Keratinocyte (primary cell): ENCODE data around the gene AHRR. TPM values are rescaled to one million over a fixed set of nuclear protein-coding genes. Genes with fewer than 3 reads are reported as not detected.

Experiments used
- DNase-seq: peaks from one replicate; pipeline ENCODE4 v3.0.0-alpha.2; 2011; ENCODE audit warnings: low read depth, missing footprints, low spot score
- FAIRE-seq: peaks from 2 replicates; lab custom pipeline; 2011; peaks lifted over from hg19 to GRCh38; lab: Jason Lieb, UNC
- H2AFZ ChIP-seq: 2 replicates; pipeline ENCODE4 v1.6.0; 2012; ENCODE audit warnings: low read length, control low read depth, inconsistent platforms; ENCODE audit not compliant: control insufficient read depth
- H3K27ac ChIP-seq: 2 replicates; pipeline ENCODE4 v1.5.1; 2011; ENCODE audit warnings: low read length; ENCODE audit not compliant: control insufficient read depth, insufficient read depth
- H3K27me3 ChIP-seq: 3 replicates; pipeline ENCODE4 v1.6.0; 2011; ENCODE audit warnings: low read length; ENCODE audit not compliant: control insufficient read depth, insufficient read depth; ENCODE audit errors: extremely low read depth
- H3K36me3 ChIP-seq, 2 experiments: 2 replicates in 1 of 2; 3 replicates in 1 of 2; pipeline ENCODE4 v1.5.1; 2011; ENCODE audit warnings: low read length in 2 of 2, mild to moderate bottlenecking in 1 of 2; ENCODE audit not compliant: control insufficient read depth in 2 of 2, insufficient read depth in 2 of 2; ENCODE audit errors: extremely low read depth in 1 of 2
- H3K4me1 ChIP-seq: 3 replicates; pipeline ENCODE4 v1.5.1; 2011; ENCODE audit warnings: low read length; ENCODE audit not compliant: control insufficient read depth, insufficient read depth; ENCODE audit errors: extremely low read depth
- H3K4me2 ChIP-seq: 3 replicates; pipeline ENCODE4 v1.6.0; 2011; ENCODE audit warnings: low read depth, low read length; ENCODE audit not compliant: control insufficient read depth, insufficient read depth; ENCODE audit errors: extremely low read depth
- H3K4me3 ChIP-seq, 3 experiments: fragments of 200-600 bp in 1 of 3; sonication (generic) in 1 of 3; 2 replicates in 2 of 3; 3 replicates in 1 of 3; pipeline ENCODE4 v1.5.1; 2011 to 2016; ENCODE audit warnings: low read length in 3 of 3, mild to moderate bottlenecking in 3 of 3, control low read depth in 2 of 3, inconsistent platforms in 1 of 3, low read depth in 1 of 3, mixed read lengths in 1 of 3, mixed run types in 1 of 3, moderate library complexity in 1 of 3; ENCODE audit not compliant: control insufficient read depth in 2 of 3, insufficient read depth in 2 of 3; ENCODE audit errors: extremely low read depth in 1 of 3
- H3K79me2 ChIP-seq: 2 replicates; pipeline ENCODE4 v1.6.0; 2012; ENCODE audit warnings: low read length; ENCODE audit not compliant: control insufficient read depth, insufficient read depth
- H3K9ac ChIP-seq: 3 replicates; pipeline ENCODE4 v1.6.0; 2011; ENCODE audit warnings: low read length; ENCODE audit not compliant: control insufficient read depth, insufficient read depth; ENCODE audit errors: extremely low read depth
- H3K9me1 ChIP-seq: 3 replicates; pipeline ENCODE4 v1.6.0; 2011; ENCODE audit warnings: low read length; ENCODE audit not compliant: control insufficient read depth, insufficient read depth; ENCODE audit errors: extremely low read depth
- H3K9me3 ChIP-seq: 2 replicates; pipeline ENCODE4 v1.5.1; 2012; ENCODE audit warnings: low read depth, low read length; ENCODE audit not compliant: control insufficient read depth
- H4K20me1 ChIP-seq: 3 replicates; pipeline ENCODE4 v1.6.0; 2011; ENCODE audit warnings: low read length; ENCODE audit not compliant: control insufficient read depth, insufficient read depth; ENCODE audit errors: extremely low read depth
- CTCF ChIP-seq, 3 experiments: IDR thresholded peaks in 1 of 3; conservative IDR thresholded peaks in 1 of 3; optimal IDR thresholded peaks in 1 of 3; 2 replicates in 2 of 3; 3 replicates in 1 of 3; pipeline versions ENCODE3 to v1.5.1; 2011; ENCODE audit warnings: low read length in 3 of 3, mild to moderate bottlenecking in 3 of 3, moderate library complexity in 2 of 3, control low read depth in 1 of 3, inconsistent platforms in 1 of 3; ENCODE audit not compliant: insufficient read depth in 2 of 3; ENCODE audit errors: extremely low read depth in 1 of 3
- EZH2 ChIP-seq: IDR thresholded peaks from one replicate; pipeline ENCODE4 v1.6.1; 2012; ENCODE audit warnings: inconsistent platforms, mild to moderate bottlenecking, low read length, moderate library complexity
- dilution Hi-C: fragments of 300-500 bp; cut with MboI; formaldehyde crosslinking; loops from one replicate; pipeline ENCODE4 v1.7.0; 2020; ENCODE audit warnings: low sequenced_read_pairs; ENCODE audit not compliant: extremely low pct_ligation_motif_present
- polyA plus RNA-seq, 5 experiments: library from polyadenylated mRNA; depleted of rRNA in 3 of 5; stranded (reverse) in 3 of 5; stranded (forward) in 1 of 5; unstranded in 1 of 5; fragments of >200 nt; gene quantifications; 1 replicate in 1 of 5; 2 replicates in 3 of 5; 3 replicates in 1 of 5; pipeline versions ENCODE4 v1.2.1 to v1.2.3, GENCODE V29; 2011 to 2012; ENCODE audit warnings: missing spikeins in 2 of 5, low read depth in 1 of 5, low replicate concordance in 1 of 5

Gene AHRR
- polyA plus RNA-seq, 1 donor (not counting 4 experiments of a cell fraction or from before 2014, with no cell fraction given), result 0.24 TPM

DNA sequence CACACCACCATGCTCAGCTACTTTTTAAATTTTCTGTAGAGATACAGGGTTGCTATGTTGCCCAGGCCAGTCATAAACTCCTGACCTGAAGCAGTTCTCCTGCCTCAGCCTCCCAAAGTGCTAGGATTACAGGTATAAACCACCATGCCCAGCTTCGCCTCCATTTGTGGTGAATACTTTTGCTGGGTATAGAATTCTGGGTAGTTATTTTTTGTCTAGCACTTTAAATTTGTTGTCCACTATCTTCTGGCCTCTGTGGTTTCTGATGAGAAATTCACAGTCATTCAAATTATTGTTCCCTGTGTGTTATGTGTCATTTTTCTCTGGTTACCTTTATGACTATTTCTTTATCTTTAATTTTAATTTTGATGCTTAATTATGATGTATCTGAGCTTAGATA is 63.8 kb downstream of the AHRR start:
- no peak for FAIRE-seq
- no peaks in the 10 kb centered on the region for H3K9me3 ChIP-seq
- H3K9ac ChIP-seq, result no peak overlapping the region
- H4K20me1 ChIP-seq, result no peaks in the 10 kb centered on the region
- no peaks in the 10 kb centered on the region for H3K36me3 ChIP-seq
- no peak for DNase-seq
- H3K27me3 ChIP-seq, result peaks cover 12% of the 10 kb centered on the region
- no peaks in the 10 kb centered on the region for H3K79me2 ChIP-seq
- H3K4me1 ChIP-seq, result peaks cover 2% of the 10 kb centered on the region
- H3K27ac ChIP-seq, result no peak overlapping the region
- TF ChIP-seq CTCF (optimal IDR thresholded peaks at IDR 0.05 in 1 of 3, IDR thresholded peaks at IDR 0.05 in 1 of 3, conservative IDR thresholded peaks at IDR 0.05 in 1 of 3; ENCODE audit: extremely low read depth in 1 of 3, insufficient read depth in 2 of 3, low read length in 3 of 3), result no peak
- no peak for TF ChIP-seq EZH2
- H3K9me1 ChIP-seq, result no peaks in the 10 kb centered on the region
- no peak overlapping the region for H3K4me2 ChIP-seq
- no peak overlapping the region for H2AFZ ChIP-seq
- H3K4me3 ChIP-seq, result no peak overlapping the region
- dilution Hi-C loops, result no loop called here

GRCh38 chr5:386432-387341 is 65.2 kb downstream of the AHRR start:
- no peak overlapping the region for H2AFZ ChIP-seq
- no peak for DNase-seq
- peaks cover 2% of the 10 kb centered on the region for H3K4me1 ChIP-seq
- H3K27ac ChIP-seq, result no peak overlapping the region
- TF ChIP-seq EZH2 (no peak), CTCF (optimal IDR thresholded peaks at IDR 0.05 in 1 of 3, IDR thresholded peaks at IDR 0.05 in 1 of 3, conservative IDR thresholded peaks at IDR 0.05 in 1 of 3; ENCODE audit: extremely low read depth in 1 of 3, insufficient read depth in 2 of 3, low read length in 3 of 3) (no peak)
- no peak overlapping the region for H3K9ac ChIP-seq
- dilution Hi-C loops, result no loop called here
- no peaks in the 10 kb centered on the region for H4K20me1 ChIP-seq
- H3K27me3 ChIP-seq, result peaks cover 9% of the 10 kb centered on the region
- no peaks in the 10 kb centered on the region for H3K79me2 ChIP-seq
- H3K4me3 ChIP-seq, result no peak overlapping the region
- FAIRE-seq, result no peak
- no peaks in the 10 kb centered on the region for H3K9me1 ChIP-seq
- no peaks in the 10 kb centered on the region for H3K36me3 ChIP-seq
- no peaks in the 10 kb centered on the region for H3K9me3 ChIP-seq
- peak overlapping the region; percentile 5 for H3K4me2 ChIP-seq
